Neural cell (in vitro differentiated cells): Measurements from ENCODE around the gene UBP1. TPM values are rescaled to one million over a fixed set of nuclear protein-coding genes. Genes with fewer than 3 reads are reported as not detected.

Experiments used
- H2AFZ ChIP-seq: fragments of 200-600, 300-800 bp; sonication (generic), shearing (Covaris generic); 2 replicates; pipeline ENCODE4 v1.6.0; 2014; ENCODE audit warnings: low read depth, mild to moderate bottlenecking, antibody characterized with exemption, low read length, moderate library complexity
- H3F3A ChIP-seq: fragments of 200-600 bp; shearing (Covaris generic); 2 replicates; pipeline ENCODE4 v1.6.1; 2016; ENCODE audit warnings: mild to moderate bottlenecking, moderate library complexity, mixed read lengths, antibody characterized with exemption, low read length; ENCODE audit not compliant: insufficient read depth, poor library complexity, severe bottlenecking
- H3K27ac ChIP-seq: fragments of 200-600, 300-800 bp; sonication (generic), shearing (Covaris generic); 2 replicates; pipeline ENCODE4 v1.5.1; 2014; ENCODE audit warnings: mild to moderate bottlenecking, low read length, moderate library complexity
- H3K27me3 ChIP-seq: fragments of 300-800, 200-600 bp; sonication (generic), shearing (Covaris generic); 2 replicates; pipeline ENCODE4 v1.6.0; 2014; ENCODE audit warnings: mild to moderate bottlenecking, low read depth, low read length, moderate library complexity; ENCODE audit not compliant: insufficient read depth
- H3K36me3 ChIP-seq: fragments of 300-800, 200-600 bp; sonication (generic), shearing (Covaris generic); 2 replicates; pipeline ENCODE4 v1.5.1; 2014; ENCODE audit warnings: mild to moderate bottlenecking, antibody characterized with exemption, low read length, moderate library complexity; ENCODE audit not compliant: insufficient read depth
- H3K4me2 ChIP-seq: fragments of 300-800, 200-600 bp; sonication (generic), shearing (Covaris generic); 2 replicates; pipeline ENCODE4 v1.6.0; 2014; ENCODE audit warnings: mild to moderate bottlenecking, low read length
- H3K4me3 ChIP-seq: fragments of 300-800, 200-600 bp; sonication (generic), shearing (Covaris generic); 2 replicates; pipeline ENCODE4 v1.5.1; 2014; ENCODE audit warnings: mild to moderate bottlenecking, low read length, moderate library complexity
- H3K79me2 ChIP-seq: fragments of 200-600 bp; shearing (Covaris generic); replicated peaks from 2 replicates; pipeline ENCODE4 v1.6.0; 2014; ENCODE audit warnings: mild to moderate bottlenecking, low read length, moderate library complexity; ENCODE audit not compliant: insufficient read depth
- H3K9ac ChIP-seq: fragments of 300-800, 200-600 bp; sonication (generic), shearing (Covaris generic); 2 replicates; pipeline ENCODE4 v1.6.1; 2016; ENCODE audit warnings: mild to moderate bottlenecking, low read length, mixed read lengths
- H3K9me2 ChIP-seq: fragments of 200-600 bp; shearing (Covaris generic); 2 replicates; pipeline ENCODE4 v1.6.1; 2016; ENCODE audit warnings: mild to moderate bottlenecking, low read length, mixed read lengths; ENCODE audit not compliant: insufficient read depth
- H3K9me3 ChIP-seq: fragments of 200-600, 300-800 bp; sonication (generic), shearing (Covaris generic); 2 replicates; pipeline ENCODE4 v1.6.1; 2016; ENCODE audit warnings: mild to moderate bottlenecking, mixed run types, low read length, moderate library complexity, mixed read lengths
- H4K20me1 ChIP-seq: fragments of 200-600 bp; shearing (Covaris generic); 2 replicates; pipeline ENCODE4 v1.6.1; 2016; ENCODE audit warnings: mild to moderate bottlenecking, mixed run types; ENCODE audit not compliant: insufficient read depth
- CTCF ChIP-seq: fragments of 450-650 bp; IDR thresholded peaks from 2 replicates; pipeline ENCODE4 v1.5.1; 2014; ENCODE audit warnings: antibody characterized with exemption, mild to moderate bottlenecking, moderate library complexity; ENCODE audit not compliant: poor library complexity, severe bottlenecking
- EP300 ChIP-seq: fragments of 450-650 bp; conservative IDR thresholded peaks from 2 replicates; pipeline ENCODE4 v1.6.1; 2014; ENCODE audit warnings: antibody characterized with exemption, mild to moderate bottlenecking, moderate library complexity; ENCODE audit not compliant: poor library complexity, severe bottlenecking
- EZH2 ChIP-seq: fragments of 200-600, 300-800 bp; shearing (Covaris generic), sonication (generic); IDR thresholded peaks from 2 replicates; pipeline ENCODE4 v1.6.1; 2014; ENCODE audit warnings: antibody characterized with exemption, low read length, borderline replicate concordance, mild to moderate bottlenecking; ENCODE audit not compliant: insufficient read depth, poor library complexity, severe bottlenecking
- MXI1 ChIP-seq: fragments of 450-650 bp; conservative IDR thresholded peaks from 2 replicates; pipeline ENCODE4 v1.6.1; 2014; ENCODE audit warnings: antibody characterized with exemption, mild to moderate bottlenecking; ENCODE audit not compliant: poor library complexity, severe bottlenecking
- POLR2AphosphoS5 ChIP-seq: IDR thresholded peaks from 2 replicates; pipeline ENCODE4 v1.6.1; 2012
- RAD21 ChIP-seq: fragments of 450-650 bp; conservative IDR thresholded peaks from 2 replicates; pipeline ENCODE4 v1.6.1; 2014; ENCODE audit warnings: antibody characterized with exemption, mild to moderate bottlenecking, moderate library complexity
- REST ChIP-seq: IDR thresholded peaks from 2 replicates; pipeline ENCODE4 v1.6.1; 2012; ENCODE audit warnings: borderline replicate concordance
- SMC3 ChIP-seq: fragments of 450-650 bp; conservative IDR thresholded peaks from 2 replicates; pipeline ENCODE4 v1.6.1; 2014; ENCODE audit warnings: antibody characterized with exemption, mild to moderate bottlenecking, moderate library complexity; ENCODE audit not compliant: poor library complexity
- TAF1 ChIP-seq: IDR thresholded peaks from 2 replicates; pipeline ENCODE4 v1.6.1; 2012; ENCODE audit warnings: low read depth
- polyA plus RNA-seq: library from polyadenylated mRNA; depleted of rRNA; stranded (reverse); fragments of >200 nt; gene quantifications from 2 replicates; pipeline ENCODE4 v1.2.3, GENCODE V29; 2014

UBP1 gene
- polyA plus RNA-seq, 1 donor from 2014 or later: 74.2 TPM

DNA sequence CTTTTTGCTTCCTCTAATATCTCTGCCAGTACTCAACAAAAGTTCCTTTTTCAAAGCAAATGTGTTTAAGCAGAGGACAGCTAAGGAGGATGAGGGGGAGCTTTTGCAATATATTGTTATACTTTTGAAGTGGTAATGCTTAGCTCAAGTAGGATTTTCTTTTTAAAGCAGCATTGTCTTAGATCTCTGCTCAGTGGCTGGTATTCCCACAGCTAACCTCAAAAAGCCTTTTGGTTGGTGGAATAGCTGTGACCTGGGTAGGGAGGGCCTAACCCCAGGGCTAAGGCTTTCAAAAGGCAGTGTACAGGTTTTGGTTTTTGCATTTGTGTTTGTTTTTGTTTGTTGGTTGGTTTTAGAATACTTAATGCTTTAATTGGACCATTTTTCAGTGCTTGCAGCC is 76.1 kb downstream of the UBP1 start:
- H3K4me2 ChIP-seq: no peak overlapping the region
- TF ChIP-seq TAF1 (no peak), POLR2AphosphoS5 (no peak), EP300 (no peak), CTCF (no peak), REST (no peak), SMC3 (no peak), EZH2 (no peak)
- H3K9me2 ChIP-seq: no peaks in the 10 kb centered on the region
- H3K79me2 ChIP-seq: no peaks in the 10 kb centered on the region
- H3K27me3 ChIP-seq: no peaks in the 10 kb centered on the region
- no peaks in the 10 kb centered on the region for H4K20me1 ChIP-seq
- H3K9me3 ChIP-seq: no peaks in the 10 kb centered on the region
- no peak overlapping the region for H3K27ac ChIP-seq
- peaks cover 4% of the 10 kb centered on the region for H3K36me3 ChIP-seq
- no peak overlapping the region for H2AFZ ChIP-seq
- H3F3A ChIP-seq: no peaks in the 10 kb centered on the region
- no peak overlapping the region for H3K9ac ChIP-seq
- no peak overlapping the region for H3K4me3 ChIP-seq

GRCh38 chr3:33363113-33363800 is 76.9 kb downstream of the UBP1 start:
- no peak for TF ChIP-seq TAF1
- no peak for TF ChIP-seq SMC3
- no peak for TF ChIP-seq POLR2AphosphoS5
- no peak for TF ChIP-seq EP300
- no peak for TF ChIP-seq CTCF
- no peak for TF ChIP-seq EZH2
- no peak for TF ChIP-seq REST
- TF ChIP-seq RAD21: no peak
- TF ChIP-seq MXI1: no peak
- Histone ChIP-seq H3K4me2 (no peak overlapping the region), H3K9ac (no peak overlapping the region), H3K9me2 (no peaks in the 10 kb centered on the region), H3K79me2 (no peaks in the 10 kb centered on the region), H3K36me3 (peaks cover 4% of the 10 kb centered on the region), H3K9me3 (no peaks in the 10 kb centered on the region), H3K4me3 (no peak overlapping the region), H3F3A (no peaks in the 10 kb centered on the region), H3K27me3 (no peaks in the 10 kb centered on the region), H4K20me1 (no peaks in the 10 kb centered on the region), H3K27ac (no peak overlapping the region), H2AFZ (no peak overlapping the region)
